IMR-90 (cell line): Measurements from ENCODE around the gene MANSC1.

Experiments used
- BHLHE40 ChIP-seq: fragments of 150-350 bp; IDR thresholded peaks from 2 replicates; pipeline ENCODE4 v1.6.1; 2016; ENCODE audit warnings: mild to moderate bottlenecking, low read depth, low read length
- CEBPB ChIP-seq: IDR thresholded peaks from 2 replicates; pipeline ENCODE4 v1.6.1; 2012; ENCODE audit warnings: low read depth, low read length, improper control_type of control experiment
- CHD1 ChIP-seq: IDR thresholded peaks from 2 replicates; pipeline ENCODE4 v1.6.1; 2012; ENCODE audit warnings: low read depth, low read length, improper control_type of control experiment
- MAFK ChIP-seq: IDR thresholded peaks from 2 replicates; pipeline ENCODE4 v1.6.1; 2012; ENCODE audit warnings: low read depth, low read length, improper control_type of control experiment
- MAZ ChIP-seq: IDR thresholded peaks from 2 replicates; pipeline ENCODE4 v1.6.1; 2012; ENCODE audit warnings: low read depth, mild to moderate bottlenecking, low read length, improper control_type of control experiment, moderate library complexity, borderline replicate concordance
- MXI1 ChIP-seq: IDR thresholded peaks from 2 replicates; pipeline ENCODE4 v1.6.1; 2012; ENCODE audit warnings: low read depth, mild to moderate bottlenecking, low read length, moderate library complexity, borderline replicate concordance
- NFE2L2 ChIP-seq: fragments of 150-350 bp; IDR thresholded peaks from 2 replicates; pipeline ENCODE4 v1.6.1; 2016; ENCODE audit warnings: low read depth, mild to moderate bottlenecking, low read length
- POLR2A ChIP-seq: IDR thresholded peaks from 2 replicates; pipeline ENCODE4 v1.6.1; 2012; ENCODE audit warnings: mild to moderate bottlenecking, low read depth, low read length
- RAD21 ChIP-seq: IDR thresholded peaks from 2 replicates; pipeline ENCODE4 v1.6.1; 2012; ENCODE audit warnings: low read length, improper control_type of control experiment
- RCOR1 ChIP-seq: IDR thresholded peaks from 2 replicates; pipeline ENCODE4 v1.6.1; 2012; ENCODE audit warnings: mild to moderate bottlenecking, low read length, improper control_type of control experiment; ENCODE audit not compliant: insufficient replicate concordance
- RFX5 ChIP-seq: IDR thresholded peaks from 2 replicates; pipeline ENCODE4 v1.8.0; 2012; ENCODE audit warnings: low read depth, mild to moderate bottlenecking, low read length, moderate library complexity
- SMC3 ChIP-seq: fragments of 150-350 bp; IDR thresholded peaks from 2 replicates; pipeline ENCODE4 v1.6.1; 2016; ENCODE audit warnings: low read depth, mild to moderate bottlenecking, antibody characterized with exemption, low read length, moderate library complexity
- TF ChIP-seq, protein P1 (sequence below): conservative IDR thresholded peaks from 2 replicates; pipeline ENCODE4 v1.5.1; 2012; ENCODE audit warnings: mild to moderate bottlenecking, low read depth, low read length, improper control_type of control experiment
- TF ChIP-seq, protein P2 (sequence below): fragments of 150-350 bp; IDR thresholded peaks from 2 replicates; pipeline ENCODE4 v1.6.1; 2017; ENCODE audit warnings: mild to moderate bottlenecking, antibody characterized with exemption, low read length, low read depth

DNA sequence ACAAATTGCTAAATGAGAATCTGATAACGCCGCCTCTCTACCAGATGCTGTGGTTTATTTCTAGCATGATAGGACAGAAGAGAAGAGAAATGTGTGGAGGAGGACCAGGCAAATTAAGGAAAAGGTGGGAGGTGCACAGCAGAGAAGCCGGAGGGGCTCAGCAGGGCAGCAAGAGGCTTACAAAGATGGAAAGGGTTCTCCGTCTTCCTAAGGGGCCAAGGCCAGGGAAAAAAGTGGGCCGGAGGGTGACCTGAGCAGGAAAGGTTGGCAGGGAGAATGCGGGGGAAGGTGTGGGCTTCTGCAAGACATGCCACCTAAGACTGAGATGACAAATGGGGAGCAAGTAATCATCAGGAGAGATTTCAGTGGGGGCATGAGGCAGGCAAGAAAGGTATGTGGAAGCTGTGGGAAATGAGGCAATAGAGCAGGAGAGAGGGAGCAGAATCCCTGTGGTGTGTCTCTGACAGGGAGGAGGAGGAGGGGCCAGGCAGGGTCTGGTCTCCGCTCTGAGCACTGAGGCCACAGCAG is 18.7 kb downstream of the MANSC1 start:
- TF ChIP-seq POLR2A (no peak), MAZ (no peak), BHLHE40 (no peak), CEBPB (no peak), MXI1 (no peak), RCOR1 (no peak), RAD21 (no peak), CHD1 (no peak), SMC3 (no peak), NFE2L2 (no peak), RFX5 (no peak), MAFK (no peak)
- TF ChIP-seq, protein P1, sequence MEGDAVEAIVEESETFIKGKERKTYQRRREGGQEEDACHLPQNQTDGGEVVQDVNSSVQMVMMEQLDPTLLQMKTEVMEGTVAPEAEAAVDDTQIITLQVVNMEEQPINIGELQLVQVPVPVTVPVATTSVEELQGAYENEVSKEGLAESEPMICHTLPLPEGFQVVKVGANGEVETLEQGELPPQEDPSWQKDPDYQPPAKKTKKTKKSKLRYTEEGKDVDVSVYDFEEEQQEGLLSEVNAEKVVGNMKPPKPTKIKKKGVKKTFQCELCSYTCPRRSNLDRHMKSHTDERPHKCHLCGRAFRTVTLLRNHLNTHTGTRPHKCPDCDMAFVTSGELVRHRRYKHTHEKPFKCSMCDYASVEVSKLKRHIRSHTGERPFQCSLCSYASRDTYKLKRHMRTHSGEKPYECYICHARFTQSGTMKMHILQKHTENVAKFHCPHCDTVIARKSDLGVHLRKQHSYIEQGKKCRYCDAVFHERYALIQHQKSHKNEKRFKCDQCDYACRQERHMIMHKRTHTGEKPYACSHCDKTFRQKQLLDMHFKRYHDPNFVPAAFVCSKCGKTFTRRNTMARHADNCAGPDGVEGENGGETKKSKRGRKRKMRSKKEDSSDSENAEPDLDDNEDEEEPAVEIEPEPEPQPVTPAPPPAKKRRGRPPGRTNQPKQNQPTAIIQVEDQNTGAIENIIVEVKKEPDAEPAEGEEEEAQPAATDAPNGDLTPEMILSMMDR, result no peak
- TF ChIP-seq, protein P2, sequence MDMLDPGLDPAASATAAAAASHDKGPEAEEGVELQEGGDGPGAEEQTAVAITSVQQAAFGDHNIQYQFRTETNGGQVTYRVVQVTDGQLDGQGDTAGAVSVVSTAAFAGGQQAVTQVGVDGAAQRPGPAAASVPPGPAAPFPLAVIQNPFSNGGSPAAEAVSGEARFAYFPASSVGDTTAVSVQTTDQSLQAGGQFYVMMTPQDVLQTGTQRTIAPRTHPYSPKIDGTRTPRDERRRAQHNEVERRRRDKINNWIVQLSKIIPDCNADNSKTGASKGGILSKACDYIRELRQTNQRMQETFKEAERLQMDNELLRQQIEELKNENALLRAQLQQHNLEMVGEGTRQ, result no peak
